MM.1S (cell line): ENCODE results near the gene SARS1.

Experiments used
- DNase-seq: peaks from one replicate; pipeline ENCODE4 v3.0.0-alpha.2; 2015
- H2AFZ ChIP-seq: fragments of 300-600 bp; sonication (generic); 2 replicates; pipeline ENCODE4 v1.6.0; 2016; ENCODE audit warnings: antibody characterized with exemption, low read length
- H3F3A ChIP-seq: fragments of 300-600 bp; sonication (generic); 2 replicates; pipeline ENCODE4 v1.6.1; 2016; ENCODE audit warnings: mild to moderate bottlenecking, antibody characterized with exemption, low read length, moderate library complexity, mixed read lengths; ENCODE audit not compliant: insufficient read depth
- H3K27ac ChIP-seq: fragments of 300-600 bp; sonication (generic); 2 replicates; pipeline ENCODE4 v1.5.1; 2016; ENCODE audit warnings: mild to moderate bottlenecking, low read length
- H3K27me3 ChIP-seq: fragments of 300-600 bp; sonication (generic); replicated peaks from 2 replicates; pipeline ENCODE4 v1.6.0; 2016; ENCODE audit warnings: low read length; ENCODE audit not compliant: insufficient read depth
- H3K36me3 ChIP-seq: fragments of 300-600 bp; sonication (generic); replicated peaks from 2 replicates; pipeline ENCODE4 v1.6.1; 2016; ENCODE audit warnings: mild to moderate bottlenecking, low read length, mixed read lengths; ENCODE audit not compliant: insufficient read depth
- H3K4me1 ChIP-seq: fragments of 300-600 bp; sonication (generic); 2 replicates; pipeline ENCODE4 v1.6.1; 2016; ENCODE audit warnings: low read length, mixed read lengths
- H3K4me2 ChIP-seq: fragments of 300-600 bp; sonication (generic); 2 replicates; pipeline ENCODE4 v1.6.0; 2016; ENCODE audit warnings: low read depth, low read length
- H3K4me3 ChIP-seq: fragments of 300-600 bp; sonication (generic); 2 replicates; pipeline ENCODE4 v1.5.1; 2016; ENCODE audit warnings: low read length, mixed read lengths
- H3K79me2 ChIP-seq: fragments of 300-600 bp; sonication (generic); 2 replicates; pipeline ENCODE4 v1.6.1; 2016; ENCODE audit warnings: mixed run types, low read length, mixed read lengths
- H3K9ac ChIP-seq: fragments of 300-600 bp; sonication (generic); 2 replicates; pipeline ENCODE4 v1.6.1; 2016; ENCODE audit warnings: low read length, mixed read lengths
- H3K9me2 ChIP-seq: fragments of 300-600 bp; sonication (generic); replicated peaks from 2 replicates; pipeline ENCODE4 v1.6.1; 2016; ENCODE audit warnings: mild to moderate bottlenecking, low read length, mixed read lengths; ENCODE audit not compliant: insufficient read depth
- H3K9me3 ChIP-seq: fragments of 300-600 bp; sonication (generic); replicated peaks from 2 replicates; pipeline ENCODE4 v1.6.1; 2016; ENCODE audit warnings: mild to moderate bottlenecking, low read length, mixed read lengths; ENCODE audit not compliant: insufficient read depth
- H4K20me1 ChIP-seq: fragments of 300-600 bp; sonication (generic); 2 replicates; pipeline ENCODE4 v1.6.1; 2016; ENCODE audit warnings: mild to moderate bottlenecking, low read length, moderate library complexity, mixed read lengths; ENCODE audit not compliant: insufficient read depth
- EZH2 ChIP-seq: fragments of 300-600 bp; sonication (generic); optimal IDR thresholded peaks from 2 replicates; pipeline ENCODE3; 2017; ENCODE audit warnings: low read depth, mild to moderate bottlenecking, antibody characterized with exemption, low read length, mixed read lengths
- EZH2phosphoT487 ChIP-seq: fragments of 300-600 bp; sonication (generic); IDR thresholded peaks from 2 replicates; pipeline ENCODE4 v1.6.1; 2018; ENCODE audit warnings: antibody characterized with exemption, low read length
- TF ChIP-seq, protein P1 (sequence below): fragments of 300-600 bp; sonication (generic); IDR thresholded peaks from 2 replicates; pipeline ENCODE4 v1.5.1; 2016; ENCODE audit warnings: antibody characterized with exemption, low read length, mixed read lengths

The SARS1 gene

DNA sequence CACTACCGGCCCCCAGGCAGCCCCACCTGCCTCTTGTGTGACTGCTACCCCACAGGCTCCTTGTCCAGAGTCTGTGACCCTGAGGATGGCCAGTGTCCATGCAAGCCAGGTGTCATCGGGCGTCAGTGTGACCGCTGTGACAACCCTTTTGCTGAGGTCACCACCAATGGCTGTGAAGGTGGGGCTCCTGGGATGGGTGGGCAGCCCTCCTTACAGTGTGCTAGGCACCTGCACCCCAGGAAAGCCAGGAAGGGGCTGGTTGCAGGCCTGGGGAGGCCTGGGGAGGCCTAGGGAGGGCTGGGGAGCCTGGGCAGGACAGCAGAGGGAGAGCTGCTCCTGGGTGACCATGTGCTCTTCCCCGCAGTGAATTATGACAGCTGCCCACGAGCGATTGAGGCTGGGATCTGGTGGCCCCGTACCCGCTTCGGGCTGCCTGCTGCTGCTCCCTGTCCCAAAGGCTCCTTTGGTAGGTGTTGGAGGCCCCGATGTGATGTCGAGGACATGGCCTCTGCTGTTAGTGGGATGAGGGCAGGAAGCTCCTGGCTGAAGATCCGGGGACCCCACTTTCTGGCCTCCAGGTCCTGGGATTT lies 52.1 kb downstream of the SARS1 start:
- no peak for DNase-seq
- Histone ChIP-seq H3K36me3 (no peaks in the 10 kb centered on the region), H3K9me2 (no peaks in the 10 kb centered on the region), H3K9me3 (no peaks in the 10 kb centered on the region), H3K79me2 (no peaks in the 10 kb centered on the region), H2AFZ (no peak overlapping the region), H4K20me1 (no peaks in the 10 kb centered on the region), H3F3A (no peaks in the 10 kb centered on the region), H3K9ac (no peak overlapping the region), H3K4me3 (no peak overlapping the region), H3K27ac (no peak overlapping the region), H3K4me1 (no peaks in the 10 kb centered on the region), H3K27me3 (no peaks in the 10 kb centered on the region), H3K4me2 (no peak overlapping the region)
- no peak for TF ChIP-seq EZH2phosphoT487
- TF ChIP-seq EZH2, result no peak
- TF ChIP-seq, protein P1, sequence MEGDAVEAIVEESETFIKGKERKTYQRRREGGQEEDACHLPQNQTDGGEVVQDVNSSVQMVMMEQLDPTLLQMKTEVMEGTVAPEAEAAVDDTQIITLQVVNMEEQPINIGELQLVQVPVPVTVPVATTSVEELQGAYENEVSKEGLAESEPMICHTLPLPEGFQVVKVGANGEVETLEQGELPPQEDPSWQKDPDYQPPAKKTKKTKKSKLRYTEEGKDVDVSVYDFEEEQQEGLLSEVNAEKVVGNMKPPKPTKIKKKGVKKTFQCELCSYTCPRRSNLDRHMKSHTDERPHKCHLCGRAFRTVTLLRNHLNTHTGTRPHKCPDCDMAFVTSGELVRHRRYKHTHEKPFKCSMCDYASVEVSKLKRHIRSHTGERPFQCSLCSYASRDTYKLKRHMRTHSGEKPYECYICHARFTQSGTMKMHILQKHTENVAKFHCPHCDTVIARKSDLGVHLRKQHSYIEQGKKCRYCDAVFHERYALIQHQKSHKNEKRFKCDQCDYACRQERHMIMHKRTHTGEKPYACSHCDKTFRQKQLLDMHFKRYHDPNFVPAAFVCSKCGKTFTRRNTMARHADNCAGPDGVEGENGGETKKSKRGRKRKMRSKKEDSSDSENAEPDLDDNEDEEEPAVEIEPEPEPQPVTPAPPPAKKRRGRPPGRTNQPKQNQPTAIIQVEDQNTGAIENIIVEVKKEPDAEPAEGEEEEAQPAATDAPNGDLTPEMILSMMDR, result no peak

DNA sequence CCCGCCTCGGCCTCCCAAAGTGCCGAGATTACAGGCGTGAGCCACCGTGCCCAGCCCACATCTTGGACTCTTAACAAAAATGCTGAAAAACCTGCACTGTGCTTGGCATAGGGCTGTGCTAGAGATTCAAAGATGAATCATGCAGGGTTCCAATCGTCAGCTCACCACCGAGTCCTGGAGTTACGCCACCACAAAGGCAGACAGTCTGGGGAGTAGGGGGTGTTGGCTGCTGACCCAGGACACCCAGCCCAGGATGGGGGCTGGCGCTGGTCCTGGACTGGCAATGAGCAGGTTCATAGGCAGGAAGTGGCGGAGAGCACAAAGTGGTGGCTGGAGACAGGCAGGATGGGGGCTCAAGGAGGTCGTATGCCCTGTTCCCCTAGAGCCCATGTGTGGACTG lies 53.2 kb downstream of the SARS1 start:
- TF ChIP-seq, protein P1, result no peak
- TF ChIP-seq EZH2phosphoT487, result no peak
- TF ChIP-seq EZH2, result no peak
- Histone ChIP-seq H3K9me3 (no peaks in the 10 kb centered on the region), H3K36me3 (no peaks in the 10 kb centered on the region), H3K9ac (no peak overlapping the region), H3F3A (no peaks in the 10 kb centered on the region), H3K4me1 (no peaks in the 10 kb centered on the region), H3K79me2 (no peaks in the 10 kb centered on the region), H3K27ac (no peak overlapping the region), H2AFZ (no peak overlapping the region), H3K4me2 (no peak overlapping the region), H3K4me3 (no peak overlapping the region), H3K27me3 (no peaks in the 10 kb centered on the region), H4K20me1 (no peaks in the 10 kb centered on the region), H3K9me2 (no peaks in the 10 kb centered on the region)
- no peak for DNase-seq

DNA sequence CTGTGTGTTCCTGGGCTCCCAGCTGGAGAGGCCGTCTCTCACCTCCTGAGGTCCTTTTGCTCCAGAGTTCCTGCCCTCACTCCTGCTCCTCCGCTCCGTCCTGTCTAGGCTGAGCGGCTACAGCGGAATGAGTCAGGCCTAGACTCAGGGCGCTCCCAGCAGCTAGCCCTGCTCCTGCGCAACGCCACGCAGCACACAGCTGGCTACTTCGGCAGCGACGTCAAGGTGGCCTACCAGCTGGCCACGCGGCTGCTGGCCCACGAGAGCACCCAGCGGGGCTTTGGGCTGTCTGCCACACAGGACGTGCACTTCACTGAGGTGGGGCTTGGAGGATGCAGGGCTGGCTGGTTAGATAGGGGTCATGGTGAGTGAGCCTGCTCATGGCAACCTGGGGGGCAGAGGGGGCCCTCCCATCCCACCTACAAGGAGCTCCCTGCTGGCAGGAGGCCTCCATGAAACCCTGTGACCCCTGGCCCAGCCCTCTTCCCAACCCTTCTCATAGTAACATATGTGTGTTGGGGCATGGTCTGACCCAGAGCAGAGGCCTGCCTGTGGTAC lies 54.1 kb downstream of the SARS1 start:
- H3K4me1 ChIP-seq, result no peaks in the 10 kb centered on the region
- H3K27ac ChIP-seq, result no peak overlapping the region
- no peak overlapping the region for H3K4me2 ChIP-seq
- H3K27me3 ChIP-seq, result no peaks in the 10 kb centered on the region
- no peak overlapping the region for H2AFZ ChIP-seq
- no peak overlapping the region for H3K9ac ChIP-seq
- no peaks in the 10 kb centered on the region for H3K36me3 ChIP-seq
- no peaks in the 10 kb centered on the region for H4K20me1 ChIP-seq
- no peak for TF ChIP-seq EZH2
- TF ChIP-seq EZH2phosphoT487, result no peak
- TF ChIP-seq, protein P1, result no peak
- no peaks in the 10 kb centered on the region for H3K79me2 ChIP-seq
- no peak overlapping the region for H3K4me3 ChIP-seq
- H3F3A ChIP-seq, result no peaks in the 10 kb centered on the region
- DNase-seq, result no peak
- H3K9me3 ChIP-seq, result no peaks in the 10 kb centered on the region
- no peaks in the 10 kb centered on the region for H3K9me2 ChIP-seq
